ENCODE data around the gene HSPB3.
"Not testable (repeated sequence)": the region's sequence is repeated elsewhere in the genome, so short reads cannot be mapped to it uniquely, and the experiment has no call there.

Gene HSPB3

GRCh38 chr5:54457094-54457862 is 1.8 kb downstream of the HSPB3 start:
- no peak for DNase-seq

- no peak for DNase-seq
Observed at GRCh38 chr5:54458221-54458620, 2.7 kb downstream of the HSPB3 start.

DNA sequence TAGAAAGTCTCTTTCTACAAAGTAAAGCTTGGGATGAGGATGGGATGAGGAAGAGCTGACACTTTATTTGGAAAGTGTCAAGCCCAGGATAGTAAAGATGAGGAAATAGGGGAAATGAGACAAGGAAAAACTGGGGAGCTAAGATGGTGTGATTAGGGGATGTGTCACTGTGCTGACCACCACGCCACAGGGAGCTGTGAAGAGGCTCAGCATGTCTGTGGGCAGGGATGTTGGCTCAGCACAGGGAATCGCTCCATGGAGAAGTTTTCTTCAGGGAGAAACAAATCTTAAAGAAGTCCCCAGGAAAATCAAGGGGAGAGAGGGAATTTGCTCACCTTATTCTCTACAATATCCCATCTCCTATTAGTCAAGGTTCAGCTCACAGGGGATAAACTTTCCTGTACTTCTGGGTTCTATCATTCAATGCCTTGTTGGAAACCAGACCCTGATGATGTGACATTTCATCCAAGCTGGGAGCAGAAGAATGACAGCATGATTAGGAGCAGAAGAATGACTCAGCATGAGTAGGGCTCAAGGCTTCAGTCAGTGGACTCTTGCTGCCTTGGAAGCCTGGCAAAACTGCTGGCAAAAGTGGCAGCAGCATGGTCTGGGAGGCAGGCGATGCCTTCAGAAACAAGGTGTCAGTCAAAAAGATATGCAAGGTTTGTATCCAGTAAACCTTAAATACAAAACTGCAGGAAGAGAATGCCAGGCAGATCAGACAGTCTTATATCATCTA is 4.9 kb downstream of the HSPB3 start:
- DNase-seq, result no peak

GRCh38 chr5:54462281-54462680 is 6.8 kb downstream of the HSPB3 start:
- DNase-seq, result no peak

GRCh38 chr5:54463713-54464112 is 8.2 kb downstream of the HSPB3 start:
- no peak for DNase-seq

- no peak for DNase-seq
Observed at GRCh38 chr5:54469622-54470021, 14.1 kb downstream of the HSPB3 start.

- DNase-seq, result no peak
Observed at GRCh38 chr5:54470128-54470527, 14.6 kb downstream of the HSPB3 start.

DNA sequence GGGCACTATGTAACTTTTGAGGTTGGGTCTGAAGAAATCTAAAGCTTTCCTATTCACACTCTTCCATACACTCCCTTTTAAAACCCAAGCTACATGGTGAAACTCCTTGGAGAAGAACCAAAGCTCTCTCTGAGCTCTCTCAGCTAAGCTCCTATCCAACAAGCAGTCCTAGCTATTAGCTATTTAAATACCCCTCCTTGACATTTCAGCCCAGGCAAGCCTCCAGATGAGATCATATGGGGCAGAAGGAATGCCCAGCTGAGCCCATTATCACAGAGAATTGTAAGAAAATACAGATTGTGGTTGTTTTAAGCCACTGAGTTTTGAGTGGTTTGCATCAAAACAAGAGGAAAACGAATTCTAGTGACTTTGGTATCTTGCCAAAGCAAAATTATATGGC is 15.2 kb downstream of the HSPB3 start:
- no peak for DNase-seq

DNA sequence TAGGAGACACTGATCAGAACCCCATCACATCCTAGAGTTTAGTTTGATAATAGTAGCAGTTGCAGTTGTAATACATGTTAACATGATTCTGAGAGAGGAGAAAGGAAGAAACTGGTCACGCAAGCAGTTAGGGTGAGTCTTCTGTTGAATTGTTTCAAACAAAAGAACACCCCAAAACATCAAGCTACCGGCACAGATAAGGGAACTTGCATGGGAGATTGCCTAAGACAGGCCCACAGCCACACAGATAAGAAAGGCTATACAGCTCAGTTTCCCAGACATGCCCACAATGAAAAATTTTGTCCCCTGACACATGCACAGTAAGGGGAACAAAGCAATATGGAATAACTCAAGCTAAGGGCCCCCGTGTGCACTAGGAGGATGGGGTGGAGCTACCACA is 15.9 kb downstream of the HSPB3 start:
- no peak for DNase-seq

DNA sequence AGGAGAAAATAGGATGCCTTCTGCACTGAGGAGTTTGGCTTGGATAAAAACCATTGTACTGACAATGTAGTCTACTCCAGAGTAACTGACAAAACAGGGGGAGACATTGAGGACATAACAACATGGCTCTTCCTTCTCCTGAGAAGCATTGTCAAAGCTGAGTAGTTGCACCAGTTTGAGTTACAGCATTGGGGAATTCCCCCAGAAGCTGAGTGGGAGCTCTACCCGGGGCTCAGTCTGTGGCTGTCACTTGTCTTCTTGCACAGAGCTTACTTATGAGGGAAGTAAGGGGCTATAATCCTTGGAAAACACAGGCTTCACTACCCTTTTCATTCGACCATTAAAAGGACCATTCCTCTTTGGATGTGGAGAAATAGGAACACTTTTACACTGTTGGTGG is 21.2 kb downstream of the HSPB3 start:
- no peak for DNase-seq

DNA sequence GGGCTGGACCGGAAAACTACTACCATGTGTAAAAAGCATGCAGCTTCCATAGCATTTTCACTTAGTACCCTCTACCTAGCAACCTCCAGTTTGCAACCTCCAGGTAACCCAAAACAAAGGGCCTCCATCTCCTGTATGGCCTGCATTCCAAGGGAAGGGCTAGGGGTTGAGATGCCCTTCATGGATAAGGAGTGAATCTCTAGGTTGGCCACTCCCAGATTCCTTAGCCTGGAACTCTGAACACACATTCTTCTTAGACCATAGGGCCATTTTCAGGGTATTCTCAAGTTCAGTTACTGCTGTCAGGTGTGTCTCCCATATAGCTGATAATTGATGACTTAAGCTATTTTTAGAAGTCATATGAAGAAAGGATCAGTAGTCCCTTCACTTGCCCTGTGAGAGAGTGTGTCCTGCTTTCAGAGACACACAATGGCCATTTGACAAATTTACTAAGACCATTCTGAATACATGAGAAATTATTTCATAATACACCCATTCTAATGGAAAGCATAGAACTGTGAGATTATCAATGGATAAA is 22.5 kb downstream of the HSPB3 start:
- DNase-seq, result no peak

DNA sequence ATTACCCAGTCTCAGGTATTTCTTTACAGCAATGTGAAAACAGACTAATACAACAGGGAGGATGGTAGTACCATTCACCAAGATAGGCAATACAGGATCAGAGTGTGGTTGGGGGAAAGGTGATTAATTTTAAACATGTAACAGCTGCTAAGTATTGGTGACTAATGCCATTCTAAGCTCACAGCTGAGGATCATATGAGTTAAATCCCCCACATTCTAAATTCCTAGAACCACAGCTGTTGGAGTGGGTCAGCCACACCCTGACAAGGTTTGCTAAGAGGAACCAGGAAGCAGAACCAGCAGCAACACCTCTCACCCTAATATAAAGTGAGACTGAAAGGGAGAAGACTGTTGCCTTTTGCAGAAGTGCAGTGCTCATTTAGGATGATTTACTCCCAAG is 24.8 kb downstream of the HSPB3 start:
- no peak for DNase-seq

GRCh38 chr5:54484219-54484894 is 28.9 kb downstream of the HSPB3 start:
- DNase-seq, result no peak

GRCh38 chr5:54485659-54486058 is 30.2 kb downstream of the HSPB3 start:
- not testable (repeated sequence) for DNase-seq

- not testable (repeated sequence) for DNase-seq
Observed at GRCh38 chr5:54489648-54489979, 34.1 kb downstream of the HSPB3 start.

DNA sequence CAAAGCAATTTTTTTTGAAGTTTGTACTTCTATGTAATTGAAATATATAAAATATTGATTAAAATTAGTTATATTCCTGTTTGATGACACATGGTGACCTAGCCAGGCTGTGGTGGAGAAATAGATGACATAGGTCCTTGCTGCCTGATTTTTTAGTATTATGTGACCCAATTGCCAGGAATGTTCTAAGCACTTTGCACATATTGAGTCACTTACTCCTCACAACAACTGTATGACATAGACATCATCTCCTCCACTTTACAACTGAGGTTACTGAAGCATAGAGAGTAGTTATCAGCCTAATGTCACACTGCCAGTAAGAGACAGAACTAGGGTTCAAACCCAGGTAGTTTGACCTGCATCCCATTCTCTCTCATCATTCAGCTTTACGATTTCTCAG is 35.8 kb downstream of the HSPB3 start:
- no peak for DNase-seq

- no peak for DNase-seq
Observed at GRCh38 chr5:54492178-54492577, 36.7 kb downstream of the HSPB3 start.

GRCh38 chr5:54495027-54495426 is 39.5 kb downstream of the HSPB3 start:
- DNase-seq, result no peak

All from stimulated activated CD4-positive, alpha-beta T cell treated with anti-CD3 and anti-CD28 coated beads, Interleukin-15, amount 100 ng/mL, for 24 hours (primary cell).